A549 (cell line): ENCODE data around the gene DUSP9. TPM values are rescaled to one million over a fixed set of nuclear protein-coding genes. Genes with fewer than 3 reads are reported as not detected.
"Not testable (repeated sequence)": the region's sequence is repeated elsewhere in the genome, so short reads cannot be mapped to it uniquely, and the experiment has no call there.

Experiments used
- ATAC-seq, 2 experiments: fragments of 200-7000 bp in 1 of 2; fragments of >200 bp in 1 of 2; cut with Nextera tagmentation in 1 of 2; cut with Tn5 transposase in 1 of 2; 3 replicates each; pipeline versions ENCODE4 v1.8.0 to v1.9.1; 2018 to 2020; ENCODE audit warnings: mild to moderate bottlenecking in 1 of 2, moderate library complexity in 1 of 2
- CTCF ChIA-PET: fragments of 300-600 bp; sonication (Branson Sonifier 250); formaldehyde crosslinking; extraction: SDS; loops from one replicate; lab custom pipeline; 2021; ENCODE audit warnings: antibody characterized with exemption, inconsistent platforms; lab: Yijun Ruan, JAX
- POLR2A ChIA-PET: fragments of 350-600 bp; formaldehyde crosslinking; extraction: SDS; loops from one replicate; lab custom pipeline; 2021; ENCODE audit warnings: antibody characterized with exemption, inconsistent platforms; lab: Yijun Ruan, JAX
- DNase-seq, 2 experiments: peaks; one replicate each; pipeline versions ENCODE4 v3.0.0 to v3.0.0-alpha.2; 2011 to 2016; ENCODE audit warnings: low read depth in 1 of 2, low spot score in 1 of 2
- FAIRE-seq: peaks from 2 replicates; lab custom pipeline; 2011; peaks lifted over from hg19 to GRCh38; lab: Jason Lieb, UNC
- H3K27ac ChIP-seq, 2 experiments: fragments of >200 bp; sonication (Bioruptor Twin); formaldehyde crosslinking; 3 replicates each; pipeline ENCODE4 v1.5.1; 2016 to 2017
- H3K4me1 ChIP-seq: fragments of >200 bp; sonication (Bioruptor Twin); formaldehyde crosslinking; 3 replicates; pipeline ENCODE4 v1.6.1; 2016
- H3K4me2 ChIP-seq: fragments of >200 bp; sonication (Bioruptor Twin); formaldehyde crosslinking; 3 replicates; pipeline ENCODE4 v1.6.1; 2016
- H3K4me3 ChIP-seq: fragments of >200 bp; sonication (Bioruptor Twin); formaldehyde crosslinking; 3 replicates; pipeline ENCODE4 v1.5.1; 2016
- H3K9me3 ChIP-seq: fragments of >200 bp; sonication (Bioruptor Twin); formaldehyde crosslinking; 3 replicates; pipeline ENCODE4 v1.6.1; 2016
- ATOH8 ChIP-seq: fragments of 250-450 bp; sonication (Bioruptor Pico); IDR thresholded peaks from 2 replicates; pipeline ENCODE4 v1.5.0; 2020; ENCODE audit warnings: low read depth, mild to moderate bottlenecking, moderate library complexity
- CBX2 ChIP-seq: fragments of 200-600 bp; sonication (generic); IDR thresholded peaks from 2 replicates; pipeline ENCODE4 v1.6.1; 2016; ENCODE audit warnings: low read depth, mild to moderate bottlenecking, borderline replicate concordance
- CBX8 ChIP-seq: fragments of 200-600 bp; sonication (generic); IDR thresholded peaks from 2 replicates; pipeline ENCODE4 v1.6.1; 2016
- CEBPB ChIP-seq, 2 experiments: fragments of >200 bp in 1 of 2; sonication (Bioruptor Twin) in 1 of 2; formaldehyde crosslinking in 1 of 2; IDR thresholded peaks; 2 replicates each; pipeline ENCODE4 v1.6.1; 2012 to 2016
- EHF ChIP-seq: fragments of 250-450 bp; sonication (Bioruptor Pico); IDR thresholded peaks from 2 replicates; pipeline ENCODE4 v1.5.0; 2020; ENCODE audit warnings: mild to moderate bottlenecking
- EHMT2 ChIP-seq: fragments of 200-600 bp; sonication (generic); IDR thresholded peaks from 2 replicates; pipeline ENCODE4 v1.6.1; 2016; ENCODE audit warnings: antibody characterized with exemption, low read depth, mild to moderate bottlenecking, moderate library complexity
- ESRRA ChIP-seq: fragments of 150-350 bp; IDR thresholded peaks from 2 replicates; pipeline ENCODE4 v1.6.1; 2014; ENCODE audit warnings: mild to moderate bottlenecking, low read length, borderline replicate concordance
- FOSB ChIP-seq: fragments of 250-450 bp; sonication (Bioruptor Pico); IDR thresholded peaks from 2 replicates; pipeline ENCODE4 v1.5.0; 2020; ENCODE audit warnings: mild to moderate bottlenecking, moderate library complexity
- FOXS1 ChIP-seq: fragments of 250-450 bp; sonication (Bioruptor Pico); IDR thresholded peaks from 2 replicates; pipeline ENCODE4 v1.5.0; 2020; ENCODE audit warnings: mild to moderate bottlenecking, moderate library complexity
- HEYL ChIP-seq: fragments of 250-450 bp; sonication (Bioruptor Pico); IDR thresholded peaks from 2 replicates; pipeline ENCODE4 v1.8.0; 2021; ENCODE audit warnings: mild to moderate bottlenecking, moderate library complexity
- HOXB13 ChIP-seq: fragments of 250-450 bp; sonication (Bioruptor Pico); IDR thresholded peaks from 2 replicates; pipeline ENCODE4 v1.5.0; 2020; ENCODE audit warnings: low read depth, mild to moderate bottlenecking, moderate library complexity
- JUN ChIP-seq, 2 experiments: fragments of >200 bp; sonication (Bioruptor Twin); formaldehyde crosslinking; IDR thresholded peaks; 2 replicates in 1 of 2; 3 replicates in 1 of 2; pipeline ENCODE4 v1.6.1; 2016 to 2017
- JUNB ChIP-seq: fragments of >200 bp; sonication (Bioruptor Twin); formaldehyde crosslinking; IDR thresholded peaks from 2 replicates; pipeline ENCODE4 v1.6.1; 2016
- KDM1A ChIP-seq: fragments of 200-600 bp; sonication (generic); IDR thresholded peaks from 2 replicates; pipeline ENCODE4 v1.6.1; 2016; ENCODE audit warnings: low read depth, mild to moderate bottlenecking
- NFE2L2 ChIP-seq: fragments of 150-350 bp; conservative IDR thresholded peaks from 2 replicates; pipeline ENCODE4 v1.6.1; 2014; ENCODE audit warnings: low read length
- PHF8 ChIP-seq: fragments of 200-600 bp; sonication (generic); IDR thresholded peaks from 2 replicates; pipeline ENCODE4 v1.6.1; 2016; ENCODE audit warnings: low read depth, mild to moderate bottlenecking, antibody characterized with exemption, moderate library complexity, borderline replicate concordance
- POLR2A ChIP-seq: IDR thresholded peaks from 2 replicates; pipeline ENCODE4 v1.6.1; 2012; ENCODE audit warnings: mild to moderate bottlenecking, low read length
- POLR2AphosphoS2 ChIP-seq: conservative IDR thresholded peaks from 2 replicates; pipeline ENCODE4 v1.6.1; 2012; ENCODE audit warnings: low read length, improper control_type of control experiment, inconsistent platforms
- RARB ChIP-seq: fragments of 250-450 bp; sonication (Bioruptor Pico); IDR thresholded peaks from 2 replicates; pipeline ENCODE4 v1.8.0; 2021; ENCODE audit warnings: mild to moderate bottlenecking, moderate library complexity
- RNF2 ChIP-seq: fragments of 200-600 bp; sonication (generic); IDR thresholded peaks from 2 replicates; pipeline ENCODE4 v1.6.1; 2016; ENCODE audit warnings: low read depth, mild to moderate bottlenecking, antibody characterized with exemption, moderate library complexity, borderline replicate concordance
- SMC3 ChIP-seq: fragments of >200 bp; sonication (Bioruptor Twin); formaldehyde crosslinking; IDR thresholded peaks from 3 replicates; pipeline ENCODE4 v1.6.1; 2018; ENCODE audit warnings: inconsistent platforms
- ZC3H11A ChIP-seq: fragments of 450-650 bp; IDR thresholded peaks from 2 replicates; pipeline ENCODE4 v1.6.1; 2014; ENCODE audit warnings: antibody characterized with exemption, mild to moderate bottlenecking
- ZFP36 ChIP-seq: fragments of 450-650 bp; IDR thresholded peaks from 2 replicates; pipeline ENCODE4 v1.6.1; 2014; ENCODE audit warnings: borderline replicate concordance; ENCODE audit not compliant: partially characterized antibody
- ZNF302 ChIP-seq: fragments of 250-450 bp; sonication (Bioruptor Pico); IDR thresholded peaks from 2 replicates; pipeline ENCODE4 v1.9.0; 2021; ENCODE audit warnings: inconsistent platforms, mild to moderate bottlenecking, moderate library complexity
- WGBS: methylation state at CpG from one replicate; pipeline ENCODE4 v1.1.6; 2017; ENCODE audit errors: missing lambda C conversion rate; 5-methylcytosine and 5-hydroxymethylcytosine counted together
- polyA plus RNA-seq, 4 experiments: library from polyadenylated mRNA; depleted of rRNA in 3 of 4; stranded (reverse); fragments of >200 nt; fragmentation: RNase III in 1 of 4; extraction: RNeasy Plus Mini Kit Qiagen cat#74134 plus additional on column Dnase treatment in 1 of 4; gene quantifications; 2 replicates in 3 of 4; 3 replicates in 1 of 4; pipeline ENCODE4 v1.2.3, GENCODE V29; 2011 to 2017
- TF ChIP-seq, protein P1 (sequence below): fragments of 250-450 bp; sonication (Bioruptor Pico); IDR thresholded peaks from 2 replicates; pipeline ENCODE4 v1.5.0; 2021; ENCODE audit warnings: mild to moderate bottlenecking, moderate library complexity, borderline replicate concordance
- TF ChIP-seq, protein P2 (sequence below): fragments of >200 bp; sonication (Bioruptor Twin); formaldehyde crosslinking; IDR thresholded peaks from 3 replicates; pipeline ENCODE4 v1.5.1; 2016
- TF ChIP-seq, protein P3 (sequence below): fragments of 150-350 bp; IDR thresholded peaks from 2 replicates; pipeline ENCODE4 v1.6.1; 2014; ENCODE audit warnings: low read depth, mild to moderate bottlenecking, low read length
- TF ChIP-seq, protein P4 (sequence below): IDR thresholded peaks from 2 replicates; pipeline ENCODE4 v1.6.1; 2012

DUSP9 gene
- polyA plus RNA-seq, 2 of the 4 experiments (the other 2 are of a cell fraction), result 0.75 to 1.6 TPM

DNA sequence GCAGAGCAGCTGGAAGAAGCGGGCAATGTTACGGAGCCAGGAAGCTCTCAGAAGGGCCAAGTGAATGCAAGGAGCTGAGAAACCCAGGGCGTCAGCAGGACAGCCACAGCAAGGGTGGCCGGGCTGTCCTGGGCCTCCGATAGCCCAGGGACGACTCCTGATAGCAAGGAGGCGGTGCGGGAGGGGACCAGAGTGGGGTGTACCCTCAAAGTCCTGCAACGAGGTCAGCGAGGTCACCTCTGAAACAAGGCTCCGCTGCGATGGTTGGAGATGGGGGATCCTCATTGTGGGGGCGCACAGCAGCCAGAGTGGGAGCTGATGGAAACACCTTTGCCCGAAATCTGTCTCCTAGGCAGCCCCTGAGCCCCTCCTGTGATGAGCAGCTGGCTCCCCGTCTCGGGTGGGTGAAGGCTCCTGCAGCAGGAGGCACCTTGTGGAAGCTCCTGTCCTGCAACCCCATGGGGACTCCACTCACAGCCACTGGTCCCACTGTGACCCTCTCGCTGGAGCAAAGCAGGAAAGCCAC is 43.8 kb upstream of the DUSP9 start:
- Histone ChIP-seq H3K4me1 (peaks cover 6% of the 10 kb centered on the region; the same call in 1 of the 3 replicates), H3K4me3 (no peak overlapping the region), H3K9me3 (no peaks in the 10 kb centered on the region), H3K4me2 (no peak overlapping the region)
- DNase-seq (no peak), ATAC-seq (no peak), FAIRE-seq (no peak)
- POLR2A ChIA-PET, result no interaction called here
- CTCF ChIA-PET, result interaction anchor here (1.0 to 3.0 kb wide), 6 partner anchors 10 to 105 kb away, joined by 3 to 9 read pairs (median 4); no protein-coding TSS in a partner anchor
- 76% methylated on average over 15 of the region's 17 CpGs for WGBS
- TF ChIP-seq KDM1A (no peak), RNF2 (no peak), ZC3H11A (no peak), NFE2L2 (no peak), JUN (IDR thresholded peaks at IDR 0.05) (no peak), PHF8 (no peak), EHF (CRISPR knock-in tag) (no peak), ESRRA (no peak), ZFP36 (no peak), CEBPB (IDR thresholded peaks at IDR 0.05) (no peak), RARB (CRISPR knock-in tag) (no peak), ATOH8 (CRISPR knock-in tag) (no peak), POLR2AphosphoS2 (no peak), FOXS1 (CRISPR knock-in tag) (no peak)
- TF ChIP-seq, protein P1, sequence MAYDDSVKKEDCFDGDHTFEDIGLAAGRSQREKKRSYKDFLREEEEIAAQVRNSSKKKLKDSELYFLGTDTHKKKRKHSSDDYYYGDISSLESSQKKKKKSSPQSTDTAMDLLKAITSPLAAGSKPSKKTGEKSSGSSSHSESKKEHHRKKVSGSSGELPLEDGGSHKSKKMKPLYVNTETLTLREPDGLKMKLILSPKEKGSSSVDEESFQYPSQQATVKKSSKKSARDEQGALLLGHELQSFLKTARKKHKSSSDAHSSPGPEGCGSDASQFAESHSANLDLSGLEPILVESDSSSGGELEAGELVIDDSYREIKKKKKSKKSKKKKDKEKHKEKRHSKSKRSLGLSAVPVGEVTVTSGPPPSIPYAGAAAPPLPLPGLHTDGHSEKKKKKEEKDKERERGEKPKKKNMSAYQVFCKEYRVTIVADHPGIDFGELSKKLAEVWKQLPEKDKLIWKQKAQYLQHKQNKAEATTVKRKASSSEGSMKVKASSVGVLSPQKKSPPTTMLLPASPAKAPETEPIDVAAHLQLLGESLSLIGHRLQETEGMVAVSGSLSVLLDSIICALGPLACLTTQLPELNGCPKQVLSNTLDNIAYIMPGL (CRISPR knock-in tag), result no peak
- TF ChIP-seq, protein P2, sequence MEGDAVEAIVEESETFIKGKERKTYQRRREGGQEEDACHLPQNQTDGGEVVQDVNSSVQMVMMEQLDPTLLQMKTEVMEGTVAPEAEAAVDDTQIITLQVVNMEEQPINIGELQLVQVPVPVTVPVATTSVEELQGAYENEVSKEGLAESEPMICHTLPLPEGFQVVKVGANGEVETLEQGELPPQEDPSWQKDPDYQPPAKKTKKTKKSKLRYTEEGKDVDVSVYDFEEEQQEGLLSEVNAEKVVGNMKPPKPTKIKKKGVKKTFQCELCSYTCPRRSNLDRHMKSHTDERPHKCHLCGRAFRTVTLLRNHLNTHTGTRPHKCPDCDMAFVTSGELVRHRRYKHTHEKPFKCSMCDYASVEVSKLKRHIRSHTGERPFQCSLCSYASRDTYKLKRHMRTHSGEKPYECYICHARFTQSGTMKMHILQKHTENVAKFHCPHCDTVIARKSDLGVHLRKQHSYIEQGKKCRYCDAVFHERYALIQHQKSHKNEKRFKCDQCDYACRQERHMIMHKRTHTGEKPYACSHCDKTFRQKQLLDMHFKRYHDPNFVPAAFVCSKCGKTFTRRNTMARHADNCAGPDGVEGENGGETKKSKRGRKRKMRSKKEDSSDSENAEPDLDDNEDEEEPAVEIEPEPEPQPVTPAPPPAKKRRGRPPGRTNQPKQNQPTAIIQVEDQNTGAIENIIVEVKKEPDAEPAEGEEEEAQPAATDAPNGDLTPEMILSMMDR, result no peak
- TF ChIP-seq, all 56 proteins: peak for 0
- no peak overlapping the region for H3K27ac ChIP-seq

DNA sequence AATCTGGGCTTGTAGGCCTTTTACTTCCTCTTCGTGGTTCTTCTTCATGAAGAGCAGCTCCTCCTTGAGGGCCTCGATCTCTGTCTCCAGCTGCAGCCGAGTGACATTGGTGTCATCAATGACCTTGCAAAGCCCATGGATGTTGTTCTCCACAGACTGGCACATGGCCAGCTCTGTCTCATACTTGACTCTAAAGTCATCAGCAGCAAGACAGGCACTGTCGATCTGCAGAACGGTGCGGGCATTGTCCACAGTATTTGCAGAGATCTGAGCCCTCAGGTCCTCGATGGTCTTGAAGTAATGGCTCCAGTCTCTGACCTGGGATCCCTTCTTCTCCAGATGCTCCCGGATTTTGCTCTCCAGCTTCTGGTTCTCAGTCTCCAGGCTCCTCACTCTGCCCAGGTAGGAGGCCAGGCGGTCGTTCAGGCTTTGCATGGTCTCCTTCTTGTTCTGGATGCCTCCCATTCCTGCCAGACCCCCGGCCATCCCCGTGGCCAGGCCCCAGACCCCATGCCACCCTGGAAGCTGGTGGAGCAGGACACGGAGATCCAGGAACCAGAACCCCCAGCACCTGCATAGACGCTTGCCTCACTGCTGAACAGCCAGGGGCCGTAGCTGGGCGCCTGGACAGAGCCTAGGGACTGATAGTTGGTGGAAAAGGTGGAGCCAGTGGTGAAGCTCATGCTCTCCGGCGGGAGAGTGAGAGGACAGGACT is 42.2 kb upstream of the DUSP9 start:
- H3K9me3 ChIP-seq, H3K27ac ChIP-seq, FAIRE-seq, H3K4me3 ChIP-seq, H3K4me2 ChIP-seq, DNase-seq, ATAC-seq, H3K4me1 ChIP-seq: not testable (repeated sequence)
- CTCF ChIA-PET, result interaction anchor here (1.0 to 4.5 kb wide), 12 partner anchors 9 to 118 kb away, joined by 3 to 24 read pairs (median 5); no protein-coding TSS in a partner anchor
- 69% methylated on average over 12 of the region's 18 CpGs for WGBS
- POLR2A ChIA-PET, result interaction anchor here (0.6 kb wide), 1 partner anchor 20 kb away, joined by 3 read pairs; no protein-coding TSS in a partner anchor

DNA sequence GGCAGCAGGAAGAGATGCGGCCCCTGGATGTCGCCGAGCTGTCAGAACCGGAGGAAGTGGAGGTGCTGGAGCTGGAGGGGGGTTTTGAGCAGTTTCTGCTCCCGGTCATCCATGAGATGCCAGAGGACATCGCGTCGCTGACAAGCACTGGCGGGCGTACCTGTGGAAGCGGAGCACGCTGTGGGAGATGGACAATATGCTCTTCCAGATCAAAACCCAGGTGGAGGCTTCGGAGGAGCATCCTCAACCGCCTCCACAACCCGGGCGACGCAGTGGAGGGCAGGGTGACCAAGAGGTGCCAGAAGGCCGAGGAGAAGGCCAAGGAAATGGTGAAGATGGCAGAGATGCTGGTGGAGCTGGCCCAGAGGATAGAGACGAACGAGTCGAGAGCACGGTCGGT is 40.5 kb upstream of the DUSP9 start:
- CTCF ChIA-PET, result interaction anchor here (0.7 to 4.5 kb wide), 7 partner anchors 25 to 67 kb away, joined by 3 to 24 read pairs (median 5); no protein-coding TSS in a partner anchor
- 72% methylated on average over 23 of the region's 23 CpGs for WGBS
- no peak for FAIRE-seq
- TF ChIP-seq JUNB (no peak), CBX2 (no peak), KDM1A (no peak), FOSB (CRISPR knock-in tag) (no peak), EHMT2 (no peak), EHF (CRISPR knock-in tag) (no peak), CEBPB (IDR thresholded peaks at IDR 0.05) (no peak), SMC3 (no peak), POLR2A (no peak), HEYL (CRISPR knock-in tag) (no peak), CBX8 (no peak), ZNF302 (CRISPR knock-in tag) (no peak), HOXB13 (no peak)
- TF ChIP-seq, protein P3, sequence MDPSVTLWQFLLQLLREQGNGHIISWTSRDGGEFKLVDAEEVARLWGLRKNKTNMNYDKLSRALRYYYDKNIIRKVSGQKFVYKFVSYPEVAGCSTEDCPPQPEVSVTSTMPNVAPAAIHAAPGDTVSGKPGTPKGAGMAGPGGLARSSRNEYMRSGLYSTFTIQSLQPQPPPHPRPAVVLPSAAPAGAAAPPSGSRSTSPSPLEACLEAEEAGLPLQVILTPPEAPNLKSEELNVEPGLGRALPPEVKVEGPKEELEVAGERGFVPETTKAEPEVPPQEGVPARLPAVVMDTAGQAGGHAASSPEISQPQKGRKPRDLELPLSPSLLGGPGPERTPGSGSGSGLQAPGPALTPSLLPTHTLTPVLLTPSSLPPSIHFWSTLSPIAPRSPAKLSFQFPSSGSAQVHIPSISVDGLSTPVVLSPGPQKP, result no peak
- TF ChIP-seq, protein P4, sequence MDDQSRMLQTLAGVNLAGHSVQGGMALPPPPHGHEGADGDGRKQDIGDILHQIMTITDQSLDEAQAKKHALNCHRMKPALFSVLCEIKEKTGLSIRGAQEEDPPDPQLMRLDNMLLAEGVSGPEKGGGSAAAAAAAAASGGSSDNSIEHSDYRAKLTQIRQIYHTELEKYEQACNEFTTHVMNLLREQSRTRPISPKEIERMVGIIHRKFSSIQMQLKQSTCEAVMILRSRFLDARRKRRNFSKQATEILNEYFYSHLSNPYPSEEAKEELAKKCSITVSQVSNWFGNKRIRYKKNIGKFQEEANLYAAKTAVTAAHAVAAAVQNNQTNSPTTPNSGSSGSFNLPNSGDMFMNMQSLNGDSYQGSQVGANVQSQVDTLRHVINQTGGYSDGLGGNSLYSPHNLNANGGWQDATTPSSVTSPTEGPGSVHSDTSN, result no peak

More for the DNA sequence above, 40.5 kb upstream of the DUSP9 start:
- Histone ChIP-seq H3K27ac (no peak overlapping the region), H3K4me3 (no peak overlapping the region), H3K9me3 (no peaks in the 10 kb centered on the region), H3K4me1 (peaks cover 6% of the 10 kb centered on the region; the same call in 2 of the 3 replicates), H3K4me2 (no peak overlapping the region)
- POLR2A ChIA-PET, result no interaction called here
- DNase-seq (no peak), ATAC-seq (no peak)
